GM12873 (cell line): ENCODE measurements around the gene PIK3R3.

ENCODE experiments used
- CTCF ChIP-seq: IDR thresholded peaks from 2 replicates; pipeline ENCODE4 v1.5.1; 2012; ENCODE audit warnings: low read depth, mild to moderate bottlenecking, moderate library complexity, low read length, control low read depth; ENCODE audit not compliant: insufficient read depth; ENCODE audit errors: missing control alignments

The PIK3R3 gene

GRCh38 chr1:46002551-46003150 lies 129.8 kb downstream of the PIK3R3 start:
- no peak for TF ChIP-seq CTCF

GRCh38 chr1:46001081-46001785 lies 131.2 kb downstream of the PIK3R3 start:
- no peak for TF ChIP-seq CTCF

GRCh38 chr1:45999507-45999906 lies 132.9 kb downstream of the PIK3R3 start:
- no peak for TF ChIP-seq CTCF

- no peak for TF ChIP-seq CTCF
Measured at GRCh38 chr1:45998020-45998617, 134.3 kb downstream of the PIK3R3 start.

- TF ChIP-seq CTCF: no peak
Measured at GRCh38 chr1:45995298-45995697, 137.1 kb downstream of the PIK3R3 start.

- no peak for TF ChIP-seq CTCF
Measured at GRCh38 chr1:45994423-45994822, 138.0 kb downstream of the PIK3R3 start.
